ENCODE measurements around the gene TGFBI. TPM values are rescaled to one million over a fixed set of nuclear protein-coding genes. Genes with fewer than 3 reads are reported as not detected.

The TGFBI gene
- total RNA-seq, 3 donors from 2014 or later: 0.81 to 0.84 (median 0.82) TPM

- DNase-seq (no peak), ATAC-seq (no peak)
- H3K27me3 Mint-ChIP-seq (ENCODE audit: low read depth): peaks cover 7% of the 10 kb centered on the region
- H3K36me3 Mint-ChIP-seq (ENCODE audit: insufficient read depth): no peaks in the 10 kb centered on the region
- no peaks in the 10 kb centered on the region for H3K9me3 Mint-ChIP-seq
- H3K4me3 Mint-ChIP-seq: no peak overlapping the region
- H3K4me1 Mint-ChIP-seq (ENCODE audit: low read depth): peaks cover 2% of the 10 kb centered on the region
These were observed 15.2 kb upstream of the TGFBI start for GRCh38 chr5:136013559-136013958.

GRCh38 chr5:136014049-136015002, 14.5 kb upstream of the TGFBI start:
- DNase-seq (no peak), ATAC-seq (no peak)
- no peak overlapping the region for H3K4me3 Mint-ChIP-seq
- H3K9me3 Mint-ChIP-seq: no peaks in the 10 kb centered on the region
- peaks cover 7% of the 10 kb centered on the region for H3K27me3 Mint-ChIP-seq (ENCODE audit: low read depth)
- H3K4me1 Mint-ChIP-seq (ENCODE audit: low read depth): peaks cover 2% of the 10 kb centered on the region
- no peaks in the 10 kb centered on the region for H3K36me3 Mint-ChIP-seq (ENCODE audit: insufficient read depth)

- Mint-ChIP-seq H3K27me3 (ENCODE audit: low read depth) (peaks cover 7% of the 10 kb centered on the region), H3K36me3 (ENCODE audit: insufficient read depth) (no peaks in the 10 kb centered on the region), H3K9me3 (no peaks in the 10 kb centered on the region), H3K4me3 (no peak overlapping the region), H3K4me1 (ENCODE audit: low read depth) (peaks cover 2% of the 10 kb centered on the region)
- ATAC-seq (no peak), DNase-seq (no peak)
These were observed 13.8 kb upstream of the TGFBI start for GRCh38 chr5:136015003-136015375.

GRCh38 chr5:136015966-136016650, 12.7 kb upstream of the TGFBI start:
- Mint-ChIP-seq H3K4me3 (no peak overlapping the region), H3K27me3 (ENCODE audit: low read depth) (peaks cover 7% of the 10 kb centered on the region), H3K9me3 (no peaks in the 10 kb centered on the region), H3K4me1 (ENCODE audit: low read depth) (peaks cover 2% of the 10 kb centered on the region), H3K36me3 (ENCODE audit: insufficient read depth) (no peaks in the 10 kb centered on the region)
- DNase-seq (no peak), ATAC-seq (no peak)

- no peaks in the 10 kb centered on the region for H3K9me3 Mint-ChIP-seq
- DNase-seq (no peak), ATAC-seq (no peak)
- peaks cover 7% of the 10 kb centered on the region for H3K27me3 Mint-ChIP-seq (ENCODE audit: low read depth)
- H3K36me3 Mint-ChIP-seq (ENCODE audit: insufficient read depth): no peaks in the 10 kb centered on the region
- H3K4me3 Mint-ChIP-seq: no peak overlapping the region
- peaks cover 2% of the 10 kb centered on the region for H3K4me1 Mint-ChIP-seq (ENCODE audit: low read depth)
These were observed 11.8 kb upstream of the TGFBI start for GRCh38 chr5:136016945-136017530.

GRCh38 chr5:136018814-136019783, 9.7 kb upstream of the TGFBI start:
- ATAC-seq: no peak
- H3K9me3 Mint-ChIP-seq: no peaks in the 10 kb centered on the region

GRCh38 chr5:136020001-136020382, 8.8 kb upstream of the TGFBI start:
- ATAC-seq (no peak), DNase-seq (no peak)
- H3K36me3 Mint-ChIP-seq (ENCODE audit: insufficient read depth): no peaks in the 10 kb centered on the region
- no peaks in the 10 kb centered on the region for H3K9me3 Mint-ChIP-seq
- H3K4me1 Mint-ChIP-seq (ENCODE audit: low read depth): no peaks in the 10 kb centered on the region
- no peak overlapping the region for H3K4me3 Mint-ChIP-seq
- H3K27me3 Mint-ChIP-seq (ENCODE audit: low read depth): peaks cover 7% of the 10 kb centered on the region

More at GRCh38 chr5:136018814-136019783, 9.7 kb upstream of the TGFBI start:
- Mint-ChIP-seq H3K27me3 (ENCODE audit: low read depth) (peaks cover 7% of the 10 kb centered on the region), H3K36me3 (ENCODE audit: insufficient read depth) (no peaks in the 10 kb centered on the region), H3K4me3 (no peak overlapping the region), H3K4me1 (ENCODE audit: low read depth) (no peaks in the 10 kb centered on the region)
- no peak for DNase-seq

- Mint-ChIP-seq H3K4me1 (ENCODE audit: low read depth) (no peaks in the 10 kb centered on the region), H3K4me3 (no peak overlapping the region), H3K36me3 (ENCODE audit: insufficient read depth) (no peaks in the 10 kb centered on the region), H3K9me3 (no peaks in the 10 kb centered on the region), H3K27me3 (ENCODE audit: low read depth) (peaks cover 7% of the 10 kb centered on the region)
- no peak for DNase-seq
- ATAC-seq: peak in 1 of 2 donors; percentile 75
These were observed 8.3 kb upstream of the TGFBI start for GRCh38 chr5:136020383-136021015.

- no peak for ATAC-seq
- Mint-ChIP-seq H3K36me3 (ENCODE audit: insufficient read depth) (no peaks in the 10 kb centered on the region), H3K4me3 (no peak overlapping the region), H3K9me3 (no peaks in the 10 kb centered on the region), H3K4me1 (ENCODE audit: low read depth) (no peaks in the 10 kb centered on the region), H3K27me3 (ENCODE audit: low read depth) (peaks cover 7% of the 10 kb centered on the region)
- no peak for DNase-seq
These were observed 7.8 kb upstream of the TGFBI start for GRCh38 chr5:136021016-136021405.

GRCh38 chr5:136022965-136023364, 5.8 kb upstream of the TGFBI start:
- peaks cover 14% of the 10 kb centered on the region for H3K27me3 Mint-ChIP-seq (ENCODE audit: low read depth)
- H3K9me3 Mint-ChIP-seq: no peaks in the 10 kb centered on the region
- no peaks in the 10 kb centered on the region for H3K36me3 Mint-ChIP-seq (ENCODE audit: insufficient read depth)
- H3K4me1 Mint-ChIP-seq (ENCODE audit: low read depth): no peaks in the 10 kb centered on the region
- no peak for ATAC-seq
- no peak overlapping the region for H3K4me3 Mint-ChIP-seq
- DNase-seq: no peak

- DNase-seq: no peak
- no peaks in the 10 kb centered on the region for H3K9me3 Mint-ChIP-seq
- H3K27me3 Mint-ChIP-seq (ENCODE audit: low read depth): peaks cover 16% of the 10 kb centered on the region
- ATAC-seq: no peak
- H3K4me3 Mint-ChIP-seq: no peak overlapping the region
- H3K4me1 Mint-ChIP-seq (ENCODE audit: low read depth): no peaks in the 10 kb centered on the region
- H3K36me3 Mint-ChIP-seq (ENCODE audit: insufficient read depth): no peaks in the 10 kb centered on the region
These were observed 4.7 kb upstream of the TGFBI start for GRCh38 chr5:136023958-136024541.

GRCh38 chr5:136025900-136026299, 2.9 kb upstream of the TGFBI start:
- DNase-seq (no peak), ATAC-seq (no peak)
- no peak overlapping the region for H3K4me3 Mint-ChIP-seq
- no peaks in the 10 kb centered on the region for H3K9me3 Mint-ChIP-seq
- H3K36me3 Mint-ChIP-seq (ENCODE audit: insufficient read depth): no peaks in the 10 kb centered on the region
- H3K4me1 Mint-ChIP-seq (ENCODE audit: low read depth): peaks cover 2% of the 10 kb centered on the region
- peaks cover 27% of the 10 kb centered on the region for H3K27me3 Mint-ChIP-seq (ENCODE audit: low read depth)

GRCh38 chr5:136026636-136027035, 2.2 kb upstream of the TGFBI start:
- Mint-ChIP-seq H3K4me3 (no peak overlapping the region), H3K36me3 (ENCODE audit: insufficient read depth) (no peaks in the 10 kb centered on the region), H3K4me1 (ENCODE audit: low read depth) (peaks cover 5% of the 10 kb centered on the region), H3K27me3 (ENCODE audit: low read depth) (peaks cover 27% of the 10 kb centered on the region), H3K9me3 (no peaks in the 10 kb centered on the region)
- DNase-seq (no peak), ATAC-seq (no peak)

Data from activated T-cell treated with anti-CD3 and anti-CD28 coated beads, Interleukin-2, amount 50 U/mL, for 4 hours (primary cell).